Chondrocyte (in vitro differentiated cells): Measurements from ENCODE around the gene RCSD1. TPM values are rescaled to one million over a fixed set of nuclear protein-coding genes. Genes with fewer than 3 reads are reported as not detected.

Source experiments
- DNase-seq: peaks from one replicate; pipeline ENCODE4 v3.0.0; 2021; ENCODE audit warnings: mixed read lengths, low spot score
- H3K27ac Mint-ChIP-seq: one replicate; pipeline ENCODE4 v1.8.0; 2021; ENCODE audit warnings: mild to moderate bottlenecking, moderate library complexity, mixed read lengths; ENCODE audit not compliant: unreplicated experiment
- H3K27me3 Mint-ChIP-seq: 2 replicates; pipeline ENCODE4 v1.8.0; 2021; ENCODE audit warnings: low read depth, mixed read lengths
- H3K36me3 Mint-ChIP-seq: 2 replicates; pipeline ENCODE4 v1.8.0; 2021; ENCODE audit warnings: low read depth, mixed read lengths
- H3K4me1 Mint-ChIP-seq: 2 replicates; pipeline ENCODE4 v1.8.0; 2021; ENCODE audit warnings: low read depth, mild to moderate bottlenecking, mixed read lengths
- H3K4me3 Mint-ChIP-seq: one replicate; pipeline ENCODE4 v1.8.0; 2021; ENCODE audit warnings: mild to moderate bottlenecking, moderate library complexity, mixed read lengths; ENCODE audit not compliant: unreplicated experiment
- H3K9me3 Mint-ChIP-seq: 2 replicates; pipeline ENCODE4 v1.8.0; 2021; ENCODE audit warnings: low read depth, mixed read lengths
- total RNA-seq: library from RNA; stranded (reverse); gene quantifications from 3 replicates; pipeline ENCODE4 v1.2.1, GENCODE V29; 2021
- TF ChIP-seq, protein P1 (sequence below): fragments of 200-600 bp; sonication (generic); IDR thresholded peaks from 2 replicates; pipeline ENCODE4 v1.5.0; 2021; ENCODE audit warnings: antibody characterized with exemption, mild to moderate bottlenecking, moderate library complexity

RCSD1 gene
- total RNA-seq, 1 donor from 2014 or later: 1.1 TPM

DNA sequence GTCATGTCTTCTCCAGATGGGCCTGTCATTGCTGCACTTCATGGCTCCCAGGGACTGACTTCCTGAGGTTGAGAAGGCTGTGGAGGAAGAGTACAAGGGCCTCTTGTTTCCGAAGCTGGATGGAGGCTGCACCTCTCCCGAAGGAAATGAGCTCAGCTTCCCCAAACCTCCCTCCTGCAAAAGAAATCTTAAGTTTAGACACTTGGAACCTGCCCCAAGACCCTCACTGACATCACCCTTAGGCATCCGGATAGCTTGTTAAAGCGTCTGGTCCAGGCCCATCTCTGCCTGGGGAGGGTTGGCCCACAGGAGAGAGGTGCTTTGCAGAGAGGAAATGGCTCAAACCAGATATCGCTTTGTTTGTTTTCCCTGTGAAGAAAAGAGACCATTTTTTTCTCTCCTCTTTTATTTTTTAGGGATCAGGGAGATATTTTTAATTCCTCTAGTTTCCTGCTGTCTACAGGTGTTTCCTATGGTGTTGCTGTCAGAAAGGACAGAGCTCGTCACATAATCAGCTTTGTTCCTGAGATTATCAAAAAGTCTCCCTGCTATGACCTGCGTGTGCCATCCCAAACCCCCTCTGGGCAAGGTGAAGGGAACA is 25.0 kb downstream of the RCSD1 start:
- H3K27ac Mint-ChIP-seq: no peak overlapping the region
- peaks cover 7% of the 10 kb centered on the region for H3K4me1 Mint-ChIP-seq
- no peak overlapping the region for H3K4me3 Mint-ChIP-seq
- no peaks in the 10 kb centered on the region for H3K36me3 Mint-ChIP-seq
- H3K9me3 Mint-ChIP-seq: no peaks in the 10 kb centered on the region
- DNase-seq: no peak
- H3K27me3 Mint-ChIP-seq: no peaks in the 10 kb centered on the region
- TF ChIP-seq, protein P1, sequence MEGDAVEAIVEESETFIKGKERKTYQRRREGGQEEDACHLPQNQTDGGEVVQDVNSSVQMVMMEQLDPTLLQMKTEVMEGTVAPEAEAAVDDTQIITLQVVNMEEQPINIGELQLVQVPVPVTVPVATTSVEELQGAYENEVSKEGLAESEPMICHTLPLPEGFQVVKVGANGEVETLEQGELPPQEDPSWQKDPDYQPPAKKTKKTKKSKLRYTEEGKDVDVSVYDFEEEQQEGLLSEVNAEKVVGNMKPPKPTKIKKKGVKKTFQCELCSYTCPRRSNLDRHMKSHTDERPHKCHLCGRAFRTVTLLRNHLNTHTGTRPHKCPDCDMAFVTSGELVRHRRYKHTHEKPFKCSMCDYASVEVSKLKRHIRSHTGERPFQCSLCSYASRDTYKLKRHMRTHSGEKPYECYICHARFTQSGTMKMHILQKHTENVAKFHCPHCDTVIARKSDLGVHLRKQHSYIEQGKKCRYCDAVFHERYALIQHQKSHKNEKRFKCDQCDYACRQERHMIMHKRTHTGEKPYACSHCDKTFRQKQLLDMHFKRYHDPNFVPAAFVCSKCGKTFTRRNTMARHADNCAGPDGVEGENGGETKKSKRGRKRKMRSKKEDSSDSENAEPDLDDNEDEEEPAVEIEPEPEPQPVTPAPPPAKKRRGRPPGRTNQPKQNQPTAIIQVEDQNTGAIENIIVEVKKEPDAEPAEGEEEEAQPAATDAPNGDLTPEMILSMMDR: no peak

DNA sequence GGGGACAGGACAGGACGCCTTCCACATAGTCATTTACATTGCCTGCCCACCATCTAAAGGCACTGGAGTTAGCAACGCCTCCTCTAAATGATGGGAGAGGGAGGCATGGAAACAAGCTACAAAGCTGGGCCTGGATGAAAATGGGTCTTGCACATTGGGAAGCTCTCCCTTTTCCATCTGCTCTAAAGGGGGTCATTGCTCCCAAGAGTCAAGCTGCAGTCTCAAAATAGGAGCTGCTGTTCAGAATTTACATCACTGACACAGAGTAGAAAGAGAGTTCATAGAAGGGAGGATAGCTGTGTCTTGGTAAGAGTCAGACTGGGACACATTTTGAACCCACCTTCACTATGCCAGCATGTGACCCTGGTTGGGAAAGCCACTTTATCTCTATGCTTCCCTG is 26.6 kb downstream of the RCSD1 start:
- H3K27me3 Mint-ChIP-seq: no peaks in the 10 kb centered on the region
- H3K4me3 Mint-ChIP-seq: no peak overlapping the region
- no peaks in the 10 kb centered on the region for H3K36me3 Mint-ChIP-seq
- DNase-seq: no peak
- TF ChIP-seq, protein P1: no peak
- peaks cover 17% of the 10 kb centered on the region for H3K4me1 Mint-ChIP-seq
- H3K27ac Mint-ChIP-seq: no peak overlapping the region
- H3K9me3 Mint-ChIP-seq: no peaks in the 10 kb centered on the region

DNA sequence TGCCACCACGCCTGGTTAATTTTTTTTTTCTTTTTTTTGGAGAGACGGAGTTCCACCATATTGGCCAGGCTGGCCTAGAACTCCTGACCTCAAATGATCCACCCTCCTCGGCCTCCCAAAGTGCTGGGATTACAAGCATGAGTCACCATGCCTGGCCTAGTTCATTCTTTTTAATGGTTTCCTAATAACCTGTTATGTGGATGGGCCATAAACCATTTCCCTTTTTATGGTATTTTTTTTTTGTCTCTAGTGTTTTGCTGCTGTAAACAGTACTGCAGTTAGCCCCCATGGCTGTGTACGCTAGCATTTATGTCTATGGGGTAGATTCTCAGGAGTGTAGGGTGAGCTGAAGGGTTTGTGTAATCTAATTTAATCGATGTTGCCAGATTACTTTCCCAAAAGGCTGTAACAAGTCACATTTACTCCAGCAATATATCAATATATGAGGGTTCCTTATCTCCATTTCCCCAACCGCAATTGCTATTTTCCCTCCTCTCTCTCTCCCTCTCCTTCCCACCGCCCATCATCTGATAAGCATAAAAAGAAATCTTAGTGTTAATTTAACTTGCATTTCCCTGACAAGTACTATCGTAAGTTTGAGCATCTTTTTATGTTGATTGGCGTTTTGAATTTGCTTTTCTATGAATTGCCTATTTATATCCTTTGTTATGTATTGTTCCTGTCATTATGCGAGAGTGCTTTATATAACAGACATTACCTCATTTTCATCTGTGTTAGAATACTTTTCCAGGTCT is 28.7 kb downstream of the RCSD1 start:
- TF ChIP-seq, protein P1: no peak
- Mint-ChIP-seq H3K36me3 (no peaks in the 10 kb centered on the region), H3K9me3 (no peaks in the 10 kb centered on the region), H3K27ac (no peak overlapping the region), H3K4me3 (no peak overlapping the region), H3K27me3 (no peaks in the 10 kb centered on the region), H3K4me1 (peaks cover 38% of the 10 kb centered on the region)
- DNase-seq: no peak

DNA sequence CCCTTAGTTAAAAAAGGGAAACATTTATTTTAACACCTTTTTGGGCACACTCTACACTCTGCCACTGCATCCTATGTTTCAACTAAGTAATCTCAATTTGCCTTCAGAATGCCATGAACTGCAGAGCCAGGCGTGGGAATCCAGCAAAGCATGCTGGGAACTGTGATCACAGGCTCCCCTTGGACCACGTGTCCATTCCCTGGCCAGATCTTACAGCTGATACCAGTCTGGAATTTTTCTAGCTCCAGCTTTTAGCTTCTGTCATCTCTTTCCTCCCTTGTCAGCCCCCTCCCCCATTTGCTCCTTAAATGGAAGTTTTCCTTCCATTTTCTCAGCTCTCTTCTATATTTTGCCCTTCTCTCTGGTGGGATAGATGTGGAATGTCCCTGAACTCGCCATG is 29.4 kb downstream of the RCSD1 start:
- Mint-ChIP-seq H3K36me3 (no peaks in the 10 kb centered on the region), H3K4me1 (peaks cover 45% of the 10 kb centered on the region), H3K27me3 (no peaks in the 10 kb centered on the region), H3K4me3 (no peak overlapping the region), H3K27ac (no peak overlapping the region), H3K9me3 (no peaks in the 10 kb centered on the region)
- TF ChIP-seq, protein P1: no peak
- DNase-seq: no peak

DNA sequence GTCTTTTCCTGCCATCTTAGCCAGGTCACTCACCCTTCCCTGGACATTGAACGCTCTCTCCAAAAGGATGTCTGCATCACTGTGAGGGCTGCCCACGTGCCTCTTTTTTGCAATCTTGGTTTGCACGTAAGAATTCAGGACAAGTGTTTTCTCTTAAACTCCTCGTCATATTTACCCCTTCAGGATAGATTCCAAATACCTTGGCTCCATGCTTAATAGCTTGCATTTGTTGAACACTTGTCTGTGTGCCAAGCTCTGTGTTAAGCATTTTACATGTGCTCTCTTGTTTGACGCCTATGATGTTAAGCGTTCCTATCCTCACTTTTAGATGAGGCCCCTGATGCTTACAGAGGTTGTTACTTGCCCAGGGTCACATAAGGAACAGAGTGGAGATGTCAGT is 29.8 kb downstream of the RCSD1 start:
- Mint-ChIP-seq H3K27ac (no peak overlapping the region), H3K4me3 (no peak overlapping the region), H3K36me3 (no peaks in the 10 kb centered on the region), H3K4me1 (peaks cover 47% of the 10 kb centered on the region), H3K9me3 (no peaks in the 10 kb centered on the region), H3K27me3 (no peaks in the 10 kb centered on the region)
- TF ChIP-seq, protein P1: no peak
- DNase-seq: no peak
